Gastroesophageal sphincter (tissue), 4 donors: ENCODE measurements around the gene HGFAC. TPM values are rescaled to one million over a fixed set of nuclear protein-coding genes. Genes with fewer than 3 reads are reported as not detected.

Experiments used
- ATAC-seq: fragments of 150-250 bp; one replicate; pipeline ENCODE4 v1.9.1; 2016; ENCODE audit warnings: mild to moderate bottlenecking, moderate library complexity
- H3K27ac ChIP-seq, 4 donors: fragments of 200-600 bp; sonication (generic) in 3 of 4; 1 replicate in 3 of 4; 2 replicates in 1 of 4; pipeline ENCODE4 v1.5.1; 2016 to 2019
- H3K27me3 ChIP-seq: fragments of 200-600 bp; sonication (generic); one replicate; pipeline ENCODE4 v1.5.1; 2019
- H3K36me3 ChIP-seq, 2 donors: fragments of 200-600 bp; sonication (generic); one replicate each; pipeline ENCODE4 v1.5.1; 2019; ENCODE audit warnings: control low read depth in 1 of 2
- H3K4me1 ChIP-seq, 3 donors: fragments of 200-600 bp; sonication (generic); 1 replicate in 2 of 3; 2 replicates in 1 of 3; pipeline ENCODE4 v1.5.1; 2016 to 2019; ENCODE audit warnings: control low read depth in 2 of 3
- H3K4me3 ChIP-seq, 2 donors: fragments of 200-600 bp; sonication (generic); one replicate each; pipeline ENCODE4 v1.5.1; 2019; ENCODE audit warnings: mild to moderate bottlenecking in 1 of 2, moderate library complexity in 1 of 2
- H3K9me3 ChIP-seq, 3 donors: fragments of 200-600 bp; sonication (generic); one replicate each; pipeline ENCODE4 v1.5.1; 2017 to 2019; ENCODE audit warnings: control low read depth in 2 of 3
- CTCF ChIP-seq, 4 experiments: fragments of 200-600 bp in 2 of 4; fragments of 450-650 bp in 2 of 4; sonication (generic) in 1 of 4; IDR thresholded peaks; one replicate each; pipeline ENCODE4 v1.5.1; 2017 to 2019; ENCODE audit warnings: antibody characterized with exemption in 4 of 4, mild to moderate bottlenecking in 2 of 4, moderate library complexity in 2 of 4
- EP300 ChIP-seq: sonication (generic); formaldehyde crosslinking; IDR thresholded peaks from one replicate; pipeline ENCODE4 v1.6.1; 2017; ENCODE audit warnings: antibody characterized with exemption, mild to moderate bottlenecking
- POLR2A ChIP-seq, 2 donors: fragments of 450-650 bp; IDR thresholded peaks; one replicate each; pipeline ENCODE4 v1.6.1; 2017; ENCODE audit warnings: antibody characterized with exemption in 2 of 2, mild to moderate bottlenecking in 2 of 2, moderate library complexity in 1 of 2
- POLR2AphosphoS5 ChIP-seq: sonication (generic); formaldehyde crosslinking; IDR thresholded peaks from one replicate; pipeline ENCODE4 v1.6.1; 2017; ENCODE audit warnings: antibody characterized with exemption
- WGBS, 2 donors: methylation state at CpG; one replicate each; pipeline ENCODE4 v1.1.5; 2018; ENCODE audit warnings: low coverage in 1 of 2; 5-methylcytosine and 5-hydroxymethylcytosine counted together
- total RNA-seq, 4 donors: library from RNA; depleted of rRNA; stranded (reverse); fragments of >200 nt; gene quantifications; one replicate each; pipeline ENCODE4 v1.1.0, GENCODE V29; 2016

The HGFAC gene
- 1 to 10 TPM in 1 of 4 donors, under 1 TPM in 2, not detected in 1; 0.13 to 1.8 (median 0.62) TPM for total RNA-seq

GRCh38 chr4:3441501-3442459, at the start of gene HGFAC:
Gene HGFAC (plus strand): TSS chr4:3441968. CDS start chr4:3442002, 34 bp downstream.
- Histone ChIP-seq H3K4me3 (no peak within 1 kb of the TSS), H3K27me3 (no peaks in the 10 kb centered on the region), H3K4me1 (peaks cover 0 to 14% (median 0%) of the 10 kb centered on the region in 3 donors), H3K9me3 (no peaks in the 10 kb centered on the region), H3K27ac (no peak within 1 kb of the TSS), H3K36me3 (no peaks in the 10 kb centered on the region)
- TF ChIP-seq CTCF (IDR thresholded peaks at IDR 0.05) (no peak), EP300 (no peak), POLR2A (IDR thresholded peaks at IDR 0.05) (no peak), POLR2AphosphoS5 (no peak)
- 86% methylated on average over 5 of the region's 27 CpGs; no CpG with 5 or more reads in 1 of the 2 donors for WGBS, 2 donors
- no peak for ATAC-seq

GRCh38 chr4:3392321-3392720, 49.4 kb upstream of the HGFAC start:
- Histone ChIP-seq H3K4me3 (no peak overlapping the region), H3K27me3 (no peaks in the 10 kb centered on the region), H3K9me3 (no peaks in the 10 kb centered on the region), H3K4me1 (peaks cover 0 to 25% (median 6%) of the 10 kb centered on the region in 3 donors), H3K36me3 (peaks cover 0 to 3% of the 10 kb centered on the region in 2 donors), H3K27ac (no peak overlapping the region)
- 85 to 92% methylated on average over 2 to 3 of the region's 4 CpGs for WGBS, 2 donors
- TF ChIP-seq POLR2A (IDR thresholded peaks at IDR 0.05) (no peak), POLR2AphosphoS5 (no peak), CTCF (IDR thresholded peaks at IDR 0.05) (no peak), EP300 (no peak)
- no peak for ATAC-seq

- peaks cover 0 to 3% of the 10 kb centered on the region in 2 donors for H3K36me3 ChIP-seq
- H3K4me3 ChIP-seq: no peak overlapping the region
- 81 to 100% methylated on average over 1 to 7 of the region's 8 CpGs for WGBS, 2 donors
- H3K27me3 ChIP-seq: no peaks in the 10 kb centered on the region
- H3K4me1 ChIP-seq: peaks cover 0 to 17% (median 5%) of the 10 kb centered on the region in 3 donors
- H3K9me3 ChIP-seq: no peaks in the 10 kb centered on the region
- TF ChIP-seq EP300: no peak
- no peak for TF ChIP-seq CTCF (IDR thresholded peaks at IDR 0.05)
- no peak for TF ChIP-seq POLR2AphosphoS5
- TF ChIP-seq POLR2A (IDR thresholded peaks at IDR 0.05): no peak
- ATAC-seq: no peak
- H3K27ac ChIP-seq: no peak overlapping the region
Observed at GRCh38 chr4:3393171-3393570, 48.6 kb upstream of the HGFAC start.

- H3K36me3 ChIP-seq: no peaks in the 10 kb centered on the region
- TF ChIP-seq CTCF (IDR thresholded peaks at IDR 0.05): no peak
- TF ChIP-seq POLR2AphosphoS5: no peak
- no peak for TF ChIP-seq EP300
- TF ChIP-seq POLR2A (IDR thresholded peaks at IDR 0.05): no peak
Observed at GRCh38 chr4:3396600-3396999, 45.2 kb upstream of the HGFAC start.

More at GRCh38 chr4:3396600-3396999, 45.2 kb upstream of the HGFAC start:
- Histone ChIP-seq H3K4me1 (no peaks in the 10 kb centered on the region), H3K27me3 (no peaks in the 10 kb centered on the region), H3K4me3 (no peak overlapping the region), H3K9me3 (no peaks in the 10 kb centered on the region), H3K27ac (no peak overlapping the region)
- no peak for ATAC-seq
- WGBS, 2 donors: 70 to 100% methylated on average over 2 of the region's 2 CpGs
